GM23338 (cell line): ENCODE data around the gene SLC13A4. TPM values are rescaled to one million over a fixed set of nuclear protein-coding genes. Genes with fewer than 3 reads are reported as not detected.

Experiments
- ATAC-seq: fragments of 200-7000 bp; cut with Tn5 transposase; 3 replicates; pipeline ENCODE4 v1.9.1; 2020
- DNase-seq: peaks from one replicate; pipeline ENCODE4 v3.0.0-alpha.2; 2015; ENCODE audit warnings: low spot score
- H2AFZ ChIP-seq: fragments of 200-600 bp; sonication (generic); 2 replicates; pipeline ENCODE4 v1.8.0; 2016; ENCODE audit warnings: antibody characterized with exemption, mild to moderate bottlenecking, moderate library complexity
- H3F3A ChIP-seq: fragments of 200-600 bp; sonication (generic); replicated peaks from 2 replicates; pipeline ENCODE4 v1.8.0; 2017; ENCODE audit warnings: antibody characterized with exemption, mixed run types, low read depth
- H3K27ac ChIP-seq: fragments of 200-600 bp; sonication (generic); 2 replicates; pipeline ENCODE4 v1.6.1; 2016; ENCODE audit warnings: low read depth
- H3K27me3 ChIP-seq: fragments of 200-600 bp; sonication (generic); 2 replicates; pipeline ENCODE4 v1.8.0; 2016; ENCODE audit warnings: mild to moderate bottlenecking, mixed run types, moderate library complexity; ENCODE audit not compliant: insufficient read depth
- H3K36me3 ChIP-seq: fragments of 200-600 bp; sonication (generic); 2 replicates; pipeline ENCODE4 v1.8.0; 2016; ENCODE audit warnings: mild to moderate bottlenecking; ENCODE audit not compliant: insufficient read depth
- H3K4me1 ChIP-seq: fragments of 200-600 bp; sonication (generic); 2 replicates; pipeline ENCODE4 v1.8.0; 2016; ENCODE audit warnings: mild to moderate bottlenecking, moderate library complexity; ENCODE audit not compliant: insufficient read depth
- H3K4me2 ChIP-seq: fragments of 200-600 bp; sonication (generic); 2 replicates; pipeline ENCODE4 v1.7.1; 2017; ENCODE audit warnings: mixed run types
- H3K4me3 ChIP-seq: fragments of 200-600 bp; sonication (generic); 2 replicates; pipeline ENCODE4 v1.6.1; 2016; ENCODE audit warnings: mixed run types
- H3K79me2 ChIP-seq: fragments of 200-600 bp; sonication (generic); replicated peaks from 2 replicates; pipeline ENCODE4 v1.8.0; 2017; ENCODE audit warnings: mild to moderate bottlenecking; ENCODE audit not compliant: insufficient read depth
- H3K9me2 ChIP-seq: fragments of 200-600 bp; sonication (generic); 2 replicates; pipeline ENCODE4 v1.8.0; 2017; ENCODE audit not compliant: insufficient read depth
- H4K20me1 ChIP-seq: fragments of 200-600 bp; sonication (generic); replicated peaks from 2 replicates; pipeline ENCODE4 v1.8.0; 2017; ENCODE audit warnings: mild to moderate bottlenecking; ENCODE audit not compliant: insufficient read depth
- H3K27ac Mint-ChIP-seq: 2 replicates; pipeline ENCODE4 v1.8.0; 2020; ENCODE audit warnings: inconsistent platforms, mild to moderate bottlenecking, moderate library complexity, mixed read lengths
- H3K27me3 Mint-ChIP-seq: 3 replicates; pipeline ENCODE4 v1.8.0; 2022; ENCODE audit warnings: low read depth, mild to moderate bottlenecking, moderate library complexity, mixed read lengths, inconsistent platforms; ENCODE audit not compliant: insufficient read depth, poor library complexity
- H3K36me3 Mint-ChIP-seq: 3 replicates; pipeline ENCODE4 v1.8.0; 2021; ENCODE audit warnings: low read depth, mild to moderate bottlenecking, inconsistent platforms, moderate library complexity, mixed read lengths
- H3K4me1 Mint-ChIP-seq: 3 replicates; pipeline ENCODE4 v1.8.0; 2020; ENCODE audit warnings: mild to moderate bottlenecking, inconsistent platforms, mixed read lengths
- H3K4me3 Mint-ChIP-seq: 3 replicates; pipeline ENCODE4 v1.8.0; 2021; ENCODE audit warnings: moderate library complexity, mild to moderate bottlenecking, inconsistent platforms, mixed read lengths
- H3K9me3 Mint-ChIP-seq: 3 replicates; pipeline ENCODE4 v1.8.0; 2020; ENCODE audit warnings: moderate library complexity, mild to moderate bottlenecking, inconsistent platforms, mixed read lengths
- CREB1 ChIP-seq: fragments of 250-450 bp; sonication (Bioruptor Pico); IDR thresholded peaks from 2 replicates; pipeline ENCODE4 v1.5.0; 2020; ENCODE audit warnings: low read depth, mild to moderate bottlenecking, moderate library complexity
- EZH2 ChIP-seq: fragments of 200-600 bp; sonication (generic); IDR thresholded peaks from one replicate; pipeline ENCODE4 v1.8.0; 2017; ENCODE audit warnings: antibody characterized with exemption, mild to moderate bottlenecking, low read depth; ENCODE audit not compliant: unreplicated experiment
- EZH2phosphoT487 ChIP-seq: fragments of 200-600 bp; sonication (generic); IDR thresholded peaks from one replicate; pipeline ENCODE4 v1.8.1; 2018; ENCODE audit warnings: antibody characterized with exemption; ENCODE audit not compliant: unreplicated experiment
- JUNB ChIP-seq: IDR thresholded peaks from one replicate; pipeline ENCODE4 v1.6.1; 2016; ENCODE audit warnings: antibody characterized with exemption; ENCODE audit not compliant: unreplicated experiment
- NANOG ChIP-seq: IDR thresholded peaks from 2 replicates; pipeline ENCODE4 v1.6.1; 2016; ENCODE audit warnings: antibody characterized with exemption, borderline replicate concordance
- POLR2AphosphoS5 ChIP-seq: IDR thresholded peaks from 2 replicates; pipeline ENCODE4 v1.6.1; 2016; ENCODE audit warnings: antibody characterized with exemption, low read depth
- STAT1 ChIP-seq: IDR thresholded peaks from one replicate; pipeline ENCODE4 v1.6.1; 2016; ENCODE audit warnings: antibody characterized with exemption; ENCODE audit not compliant: unreplicated experiment
- ZNF114 ChIP-seq: fragments of 250-450 bp; sonication (Bioruptor Pico); IDR thresholded peaks from 2 replicates; pipeline ENCODE4 v1.5.0; 2020; ENCODE audit warnings: mild to moderate bottlenecking, moderate library complexity
- ZNF331 ChIP-seq: fragments of 250-450 bp; sonication (Bioruptor Pico); IDR thresholded peaks from 2 replicates; pipeline ENCODE4 v1.5.0; 2020; ENCODE audit warnings: low read depth, mild to moderate bottlenecking, moderate library complexity
- polyA plus RNA-seq: library from polyadenylated mRNA; unstranded; fragments of >200 nt; fragmentation: Nextera tagmentation; extraction: Ambion mirVana; gene quantifications from 2 replicates; pipeline ENCODE4 v1.2.1, GENCODE V29; 2016
- total RNA-seq: library from RNA; depleted of rRNA; stranded (reverse); fragments of >200 nt; shearing (Covaris generic); gene quantifications from 2 replicates; pipeline ENCODE4 v1.2.3, GENCODE V29; 2014
- TF ChIP-seq, protein P1 (sequence below), 2 experiments: fragments of 200-600 bp in 1 of 2; sonication (generic) in 1 of 2; conservative IDR thresholded peaks; 2 replicates each; pipeline versions ENCODE4 v1.5.1 to v1.6.1; 2016 to 2017; ENCODE audit warnings: antibody characterized with exemption in 2 of 2, low read depth in 2 of 2, mild to moderate bottlenecking in 2 of 2, moderate library complexity in 1 of 2
- TF ChIP-seq, protein P2 (sequence below): IDR thresholded peaks from 2 replicates; pipeline ENCODE4 v1.6.1; 2016; ENCODE audit warnings: antibody characterized with exemption
- TF ChIP-seq, protein P3 (sequence below): IDR thresholded peaks from one replicate; pipeline ENCODE4 v1.6.1; 2018; ENCODE audit warnings: antibody characterized with exemption; ENCODE audit not compliant: unreplicated experiment
- TF ChIP-seq, protein P4 (sequence below): fragments of 250-450 bp; sonication (Bioruptor Pico); IDR thresholded peaks from 2 replicates; pipeline ENCODE4 v1.5.0; 2020; ENCODE audit warnings: mild to moderate bottlenecking, moderate library complexity

The SLC13A4 gene
- total and polyA plus RNA-seq, 2 experiments from 2014 or later = 1.7 to 2.3 TPM

DNA sequence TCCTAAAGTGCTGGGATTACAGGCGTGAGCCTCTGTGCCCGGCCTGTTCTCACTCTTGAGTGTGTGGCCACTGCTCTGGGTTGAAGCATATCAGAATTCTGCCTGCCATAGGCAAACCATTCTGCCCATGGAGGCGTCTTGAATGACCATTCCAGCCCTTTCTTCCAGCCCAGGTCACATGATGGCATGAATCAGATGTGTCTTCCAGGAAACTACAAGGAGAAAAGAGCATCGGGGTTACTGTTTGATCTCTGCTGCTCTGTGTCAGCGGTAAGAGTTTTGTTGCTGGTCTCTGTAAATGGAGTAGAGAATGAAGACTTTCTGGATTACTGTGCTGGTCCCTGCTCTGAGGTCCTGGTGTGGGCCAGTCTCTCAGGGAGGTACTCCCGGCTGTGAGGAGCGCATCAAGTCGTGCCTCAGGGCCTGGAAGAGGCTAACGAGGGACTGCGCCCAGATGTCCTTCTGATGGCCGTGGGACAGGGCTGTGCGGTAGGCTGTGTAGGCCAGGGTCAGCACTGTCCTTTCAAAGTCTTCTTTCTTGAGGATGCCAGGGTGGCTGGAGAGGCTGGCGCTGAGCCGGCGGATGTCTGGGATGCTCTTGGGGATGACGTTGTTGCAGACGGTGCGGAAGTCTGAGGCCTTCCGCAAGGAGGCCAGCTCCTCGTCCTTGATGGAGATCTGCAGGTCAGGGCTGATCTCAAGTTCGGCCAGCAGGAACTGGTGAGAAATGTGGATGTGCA lies 5.8 kb upstream of the SLC13A4 start:
- Mint-ChIP-seq H3K4me1 (no peaks in the 10 kb centered on the region; the same call in 2 of the 3 replicates), H3K27ac (no peak overlapping the region), H3K27me3 (peaks cover 4% of the 10 kb centered on the region), H3K36me3 (no peaks in the 10 kb centered on the region), H3K4me3 (no peak overlapping the region), H3K9me3 (no peaks in the 10 kb centered on the region)
- Histone ChIP-seq H3K4me1 (no peaks in the 10 kb centered on the region), H3F3A (no peaks in the 10 kb centered on the region), H4K20me1 (no peaks in the 10 kb centered on the region), H3K9me2 (no peaks in the 10 kb centered on the region), H3K79me2 (no peaks in the 10 kb centered on the region), H3K27me3 (no peaks in the 10 kb centered on the region), H3K27ac (no peak overlapping the region), H3K36me3 (no peaks in the 10 kb centered on the region), H3K4me2 (no peak overlapping the region), H3K4me3 (no peak overlapping the region), H2AFZ (peak overlapping the region; percentile 76)
- TF ChIP-seq EZH2 (no peak), STAT1 (no peak), ZNF331 (CRISPR knock-in tag) (no peak), POLR2AphosphoS5 (no peak), EZH2phosphoT487 (no peak), NANOG (no peak), ZNF114 (CRISPR knock-in tag) (no peak), CREB1 (CRISPR knock-in tag) (no peak), JUNB (no peak)
- TF ChIP-seq, protein P1, sequence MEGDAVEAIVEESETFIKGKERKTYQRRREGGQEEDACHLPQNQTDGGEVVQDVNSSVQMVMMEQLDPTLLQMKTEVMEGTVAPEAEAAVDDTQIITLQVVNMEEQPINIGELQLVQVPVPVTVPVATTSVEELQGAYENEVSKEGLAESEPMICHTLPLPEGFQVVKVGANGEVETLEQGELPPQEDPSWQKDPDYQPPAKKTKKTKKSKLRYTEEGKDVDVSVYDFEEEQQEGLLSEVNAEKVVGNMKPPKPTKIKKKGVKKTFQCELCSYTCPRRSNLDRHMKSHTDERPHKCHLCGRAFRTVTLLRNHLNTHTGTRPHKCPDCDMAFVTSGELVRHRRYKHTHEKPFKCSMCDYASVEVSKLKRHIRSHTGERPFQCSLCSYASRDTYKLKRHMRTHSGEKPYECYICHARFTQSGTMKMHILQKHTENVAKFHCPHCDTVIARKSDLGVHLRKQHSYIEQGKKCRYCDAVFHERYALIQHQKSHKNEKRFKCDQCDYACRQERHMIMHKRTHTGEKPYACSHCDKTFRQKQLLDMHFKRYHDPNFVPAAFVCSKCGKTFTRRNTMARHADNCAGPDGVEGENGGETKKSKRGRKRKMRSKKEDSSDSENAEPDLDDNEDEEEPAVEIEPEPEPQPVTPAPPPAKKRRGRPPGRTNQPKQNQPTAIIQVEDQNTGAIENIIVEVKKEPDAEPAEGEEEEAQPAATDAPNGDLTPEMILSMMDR (conservative IDR thresholded peaks at IDR 0.05; ENCODE audit: low read depth in 2 of 2) = no peak
- TF ChIP-seq, protein P2, sequence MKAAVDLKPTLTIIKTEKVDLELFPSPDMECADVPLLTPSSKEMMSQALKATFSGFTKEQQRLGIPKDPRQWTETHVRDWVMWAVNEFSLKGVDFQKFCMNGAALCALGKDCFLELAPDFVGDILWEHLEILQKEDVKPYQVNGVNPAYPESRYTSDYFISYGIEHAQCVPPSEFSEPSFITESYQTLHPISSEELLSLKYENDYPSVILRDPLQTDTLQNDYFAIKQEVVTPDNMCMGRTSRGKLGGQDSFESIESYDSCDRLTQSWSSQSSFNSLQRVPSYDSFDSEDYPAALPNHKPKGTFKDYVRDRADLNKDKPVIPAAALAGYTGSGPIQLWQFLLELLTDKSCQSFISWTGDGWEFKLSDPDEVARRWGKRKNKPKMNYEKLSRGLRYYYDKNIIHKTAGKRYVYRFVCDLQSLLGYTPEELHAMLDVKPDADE = no peak
- TF ChIP-seq, protein P3, sequence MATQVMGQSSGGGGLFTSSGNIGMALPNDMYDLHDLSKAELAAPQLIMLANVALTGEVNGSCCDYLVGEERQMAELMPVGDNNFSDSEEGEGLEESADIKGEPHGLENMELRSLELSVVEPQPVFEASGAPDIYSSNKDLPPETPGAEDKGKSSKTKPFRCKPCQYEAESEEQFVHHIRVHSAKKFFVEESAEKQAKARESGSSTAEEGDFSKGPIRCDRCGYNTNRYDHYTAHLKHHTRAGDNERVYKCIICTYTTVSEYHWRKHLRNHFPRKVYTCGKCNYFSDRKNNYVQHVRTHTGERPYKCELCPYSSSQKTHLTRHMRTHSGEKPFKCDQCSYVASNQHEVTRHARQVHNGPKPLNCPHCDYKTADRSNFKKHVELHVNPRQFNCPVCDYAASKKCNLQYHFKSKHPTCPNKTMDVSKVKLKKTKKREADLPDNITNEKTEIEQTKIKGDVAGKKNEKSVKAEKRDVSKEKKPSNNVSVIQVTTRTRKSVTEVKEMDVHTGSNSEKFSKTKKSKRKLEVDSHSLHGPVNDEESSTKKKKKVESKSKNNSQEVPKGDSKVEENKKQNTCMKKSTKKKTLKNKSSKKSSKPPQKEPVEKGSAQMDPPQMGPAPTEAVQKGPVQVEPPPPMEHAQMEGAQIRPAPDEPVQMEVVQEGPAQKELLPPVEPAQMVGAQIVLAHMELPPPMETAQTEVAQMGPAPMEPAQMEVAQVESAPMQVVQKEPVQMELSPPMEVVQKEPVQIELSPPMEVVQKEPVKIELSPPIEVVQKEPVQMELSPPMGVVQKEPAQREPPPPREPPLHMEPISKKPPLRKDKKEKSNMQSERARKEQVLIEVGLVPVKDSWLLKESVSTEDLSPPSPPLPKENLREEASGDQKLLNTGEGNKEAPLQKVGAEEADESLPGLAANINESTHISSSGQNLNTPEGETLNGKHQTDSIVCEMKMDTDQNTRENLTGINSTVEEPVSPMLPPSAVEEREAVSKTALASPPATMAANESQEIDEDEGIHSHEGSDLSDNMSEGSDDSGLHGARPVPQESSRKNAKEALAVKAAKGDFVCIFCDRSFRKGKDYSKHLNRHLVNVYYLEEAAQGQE = no peak
- TF ChIP-seq, protein P4, sequence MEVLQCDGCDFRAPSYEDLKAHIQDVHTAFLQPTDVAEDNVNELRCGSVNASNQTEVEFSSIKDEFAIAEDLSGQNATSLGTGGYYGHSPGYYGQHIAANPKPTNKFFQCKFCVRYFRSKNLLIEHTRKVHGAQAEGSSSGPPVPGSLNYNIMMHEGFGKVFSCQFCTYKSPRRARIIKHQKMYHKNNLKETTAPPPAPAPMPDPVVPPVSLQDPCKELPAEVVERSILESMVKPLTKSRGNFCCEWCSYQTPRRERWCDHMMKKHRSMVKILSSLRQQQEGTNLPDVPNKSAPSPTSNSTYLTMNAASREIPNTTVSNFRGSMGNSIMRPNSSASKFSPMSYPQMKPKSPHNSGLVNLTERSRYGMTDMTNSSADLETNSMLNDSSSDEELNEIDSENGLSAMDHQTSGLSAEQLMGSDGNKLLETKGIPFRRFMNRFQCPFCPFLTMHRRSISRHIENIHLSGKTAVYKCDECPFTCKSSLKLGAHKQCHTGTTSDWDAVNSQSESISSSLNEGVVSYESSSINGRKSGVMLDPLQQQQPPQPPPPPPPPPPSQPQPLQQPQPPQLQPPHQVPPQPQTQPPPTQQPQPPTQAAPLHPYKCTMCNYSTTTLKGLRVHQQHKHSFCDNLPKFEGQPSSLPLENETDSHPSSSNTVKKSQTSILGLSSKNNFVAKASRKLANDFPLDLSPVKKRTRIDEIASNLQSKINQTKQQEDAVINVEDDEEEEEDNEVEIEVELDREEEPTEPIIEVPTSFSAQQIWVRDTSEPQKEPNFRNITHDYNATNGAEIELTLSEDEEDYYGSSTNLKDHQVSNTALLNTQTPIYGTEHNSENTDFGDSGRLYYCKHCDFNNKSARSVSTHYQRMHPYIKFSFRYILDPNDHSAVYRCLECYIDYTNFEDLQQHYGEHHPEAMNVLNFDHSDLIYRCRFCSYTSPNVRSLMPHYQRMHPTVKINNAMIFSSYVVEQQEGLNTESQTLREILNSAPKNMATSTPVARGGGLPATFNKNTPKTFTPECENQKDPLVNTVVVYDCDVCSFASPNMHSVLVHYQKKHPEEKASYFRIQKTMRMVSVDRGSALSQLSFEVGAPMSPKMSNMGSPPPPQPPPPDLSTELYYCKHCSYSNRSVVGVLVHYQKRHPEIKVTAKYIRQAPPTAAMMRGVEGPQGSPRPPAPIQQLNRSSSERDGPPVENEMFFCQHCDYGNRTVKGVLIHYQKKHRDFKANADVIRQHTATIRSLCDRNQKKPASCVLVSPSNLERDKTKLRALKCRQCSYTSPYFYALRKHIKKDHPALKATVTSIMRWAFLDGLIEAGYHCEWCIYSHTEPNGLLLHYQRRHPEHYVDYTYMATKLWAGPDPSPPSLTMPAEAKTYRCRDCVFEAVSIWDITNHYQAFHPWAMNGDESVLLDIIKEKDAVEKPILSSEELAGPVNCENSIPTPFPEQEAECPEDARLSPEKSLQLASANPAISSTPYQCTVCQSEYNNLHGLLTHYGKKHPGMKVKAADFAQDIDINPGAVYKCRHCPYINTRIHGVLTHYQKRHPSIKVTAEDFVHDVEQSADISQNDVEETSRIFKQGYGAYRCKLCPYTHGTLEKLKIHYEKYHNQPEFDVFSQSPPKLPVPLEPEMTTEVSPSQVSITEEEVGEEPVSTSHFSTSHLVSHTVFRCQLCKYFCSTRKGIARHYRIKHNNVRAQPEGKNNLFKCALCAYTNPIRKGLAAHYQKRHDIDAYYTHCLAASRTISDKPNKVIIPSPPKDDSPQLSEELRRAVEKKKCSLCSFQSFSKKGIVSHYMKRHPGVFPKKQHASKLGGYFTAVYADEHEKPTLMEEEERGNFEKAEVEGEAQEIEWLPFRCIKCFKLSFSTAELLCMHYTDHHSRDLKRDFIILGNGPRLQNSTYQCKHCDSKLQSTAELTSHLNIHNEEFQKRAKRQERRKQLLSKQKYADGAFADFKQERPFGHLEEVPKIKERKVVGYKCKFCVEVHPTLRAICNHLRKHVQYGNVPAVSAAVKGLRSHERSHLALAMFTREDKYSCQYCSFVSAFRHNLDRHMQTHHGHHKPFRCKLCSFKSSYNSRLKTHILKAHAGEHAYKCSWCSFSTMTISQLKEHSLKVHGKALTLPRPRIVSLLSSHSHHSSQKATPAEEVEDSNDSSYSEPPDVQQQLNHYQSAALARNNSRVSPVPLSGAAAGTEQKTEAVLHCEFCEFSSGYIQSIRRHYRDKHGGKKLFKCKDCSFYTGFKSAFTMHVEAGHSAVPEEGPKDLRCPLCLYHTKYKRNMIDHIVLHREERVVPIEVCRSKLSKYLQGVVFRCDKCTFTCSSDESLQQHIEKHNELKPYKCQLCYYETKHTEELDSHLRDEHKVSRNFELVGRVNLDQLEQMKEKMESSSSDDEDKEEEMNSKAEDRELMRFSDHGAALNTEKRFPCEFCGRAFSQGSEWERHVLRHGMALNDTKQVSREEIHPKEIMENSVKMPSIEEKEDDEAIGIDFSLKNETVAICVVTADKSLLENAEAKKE = no peak
- ATAC-seq (no peak), DNase-seq (no peak)
